ENCODE results near the gene SPOCK1. TPM values are rescaled to one million over a fixed set of nuclear protein-coding genes. Genes with fewer than 3 reads are reported as not detected.

The SPOCK1 gene
- total RNA-seq, 1 experiment from 2014 or later: 10.9 TPM

- Histone ChIP-seq H3K14ac (ENCODE audit: insufficient read depth, low read length) (no peak overlapping the region), H3K18ac (ENCODE audit: insufficient read length, low read depth, low read length) (no peak overlapping the region), H4K91ac (ENCODE audit: insufficient read length, low read depth, low read length) (no peak overlapping the region), H3K4me1 (ENCODE audit: insufficient read depth, low read length) (peaks cover 4% of the 10 kb centered on the region; the same call in 1 of the 2 replicates), H2BK120ac (ENCODE audit: low read depth, low read length, poor library complexity, severe bottlenecking) (no peak overlapping the region), H2BK15ac (ENCODE audit: low read depth, low read length) (no peak overlapping the region), H2AK5ac (ENCODE audit: insufficient read length, low read length) (no peak overlapping the region), H3K79me1 (ENCODE audit: insufficient read depth, low read depth, low read length, poor library complexity, severe bottlenecking) (no peaks in the 10 kb centered on the region), H3K23me2 (ENCODE audit: insufficient read length, low read depth, low read length, poor library complexity, severe bottlenecking) (no peaks in the 10 kb centered on the region), H3K27ac (ENCODE audit: insufficient read length, low read depth, low read length) (no peak overlapping the region), H3K4ac (ENCODE audit: low read depth, low read length) (no peak overlapping the region), H2AFZ (ENCODE audit: low read length) (no peak overlapping the region), H4K8ac (replicated peaks; ENCODE audit: insufficient read length, low read depth, low read length) (no peak overlapping the region), H2BK12ac (ENCODE audit: insufficient read length, low read depth, low read length) (no peak overlapping the region), H3K9ac (ENCODE audit: extremely low read depth, insufficient read length, low read length) (no peak overlapping the region), H3K9me3 (ENCODE audit: control insufficient read depth, low read depth, low read length) (no peaks in the 10 kb centered on the region), H4K5ac (ENCODE audit: insufficient read length, low read depth, low read length) (no peak overlapping the region), H3K27me3 (ENCODE audit: insufficient read depth, low read length) (no peaks in the 10 kb centered on the region), H3K56ac (ENCODE audit: insufficient read length, low read depth, low read length) (no peak overlapping the region), H4K20me1 (ENCODE audit: control insufficient read depth, insufficient read depth, insufficient read length) (no peaks in the 10 kb centered on the region), H3K23ac (ENCODE audit: insufficient read length, low read depth, low read length) (no peak overlapping the region), H3K4me2 (ENCODE audit: insufficient read depth, insufficient read length, low read length) (no peak overlapping the region), H2BK5ac (ENCODE audit: insufficient read length, low read length) (no peak overlapping the region), H3K79me2 (ENCODE audit: insufficient read depth, low read length) (no peaks in the 10 kb centered on the region), H3T11ph (ENCODE audit: low read length) (no peak overlapping the region), H2BK20ac (ENCODE audit: low read depth, low read length, poor library complexity, severe bottlenecking) (no peak overlapping the region)
- no peaks in the 10 kb centered on the region for H3K36me3 Mint-ChIP-seq (ENCODE audit: insufficient read depth in 1 of 3, low read depth in 3 of 3)
- H3K27ac Mint-ChIP-seq: no peak overlapping the region; a peak in 1 of 7 replicates
- H3K4me1 Mint-ChIP-seq: peaks cover 27 to 29% of the 10 kb centered on the region in 2 experiments
- no CpG with 5 or more reads among the region's 1 CpG for WGBS (ENCODE audit: extremely low coverage, insufficient read length, low lambda C conversion rate)
- no peak for DNase-seq
- TF ChIP-seq, protein P1, sequence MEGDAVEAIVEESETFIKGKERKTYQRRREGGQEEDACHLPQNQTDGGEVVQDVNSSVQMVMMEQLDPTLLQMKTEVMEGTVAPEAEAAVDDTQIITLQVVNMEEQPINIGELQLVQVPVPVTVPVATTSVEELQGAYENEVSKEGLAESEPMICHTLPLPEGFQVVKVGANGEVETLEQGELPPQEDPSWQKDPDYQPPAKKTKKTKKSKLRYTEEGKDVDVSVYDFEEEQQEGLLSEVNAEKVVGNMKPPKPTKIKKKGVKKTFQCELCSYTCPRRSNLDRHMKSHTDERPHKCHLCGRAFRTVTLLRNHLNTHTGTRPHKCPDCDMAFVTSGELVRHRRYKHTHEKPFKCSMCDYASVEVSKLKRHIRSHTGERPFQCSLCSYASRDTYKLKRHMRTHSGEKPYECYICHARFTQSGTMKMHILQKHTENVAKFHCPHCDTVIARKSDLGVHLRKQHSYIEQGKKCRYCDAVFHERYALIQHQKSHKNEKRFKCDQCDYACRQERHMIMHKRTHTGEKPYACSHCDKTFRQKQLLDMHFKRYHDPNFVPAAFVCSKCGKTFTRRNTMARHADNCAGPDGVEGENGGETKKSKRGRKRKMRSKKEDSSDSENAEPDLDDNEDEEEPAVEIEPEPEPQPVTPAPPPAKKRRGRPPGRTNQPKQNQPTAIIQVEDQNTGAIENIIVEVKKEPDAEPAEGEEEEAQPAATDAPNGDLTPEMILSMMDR (conservative IDR thresholded peaks at IDR 0.05): no peak
- H3K27me3 Mint-ChIP-seq (ENCODE audit: low read depth): no peaks in the 10 kb centered on the region
- no peaks in the 10 kb centered on the region; a peak in 1 of 5 replicates for H3K9me3 Mint-ChIP-seq
- H3K4me3 Mint-ChIP-seq: no peak overlapping the region
Measured at GRCh38 chr5:137148159-137148558, 351.0 kb downstream of the SPOCK1 start.

Data from H9 (cell line).